Measurements from ENCODE around the gene KLF17.

KLF17 gene

GRCh38 chr1:44154049-44154448 lies 35.4 kb downstream of the KLF17 start:
- DNase-seq (ENCODE audit: low read depth), result no peak

GRCh38 chr1:44157903-44158302 lies 39.3 kb downstream of the KLF17 start:
- no peak for DNase-seq (ENCODE audit: low read depth)

DNA sequence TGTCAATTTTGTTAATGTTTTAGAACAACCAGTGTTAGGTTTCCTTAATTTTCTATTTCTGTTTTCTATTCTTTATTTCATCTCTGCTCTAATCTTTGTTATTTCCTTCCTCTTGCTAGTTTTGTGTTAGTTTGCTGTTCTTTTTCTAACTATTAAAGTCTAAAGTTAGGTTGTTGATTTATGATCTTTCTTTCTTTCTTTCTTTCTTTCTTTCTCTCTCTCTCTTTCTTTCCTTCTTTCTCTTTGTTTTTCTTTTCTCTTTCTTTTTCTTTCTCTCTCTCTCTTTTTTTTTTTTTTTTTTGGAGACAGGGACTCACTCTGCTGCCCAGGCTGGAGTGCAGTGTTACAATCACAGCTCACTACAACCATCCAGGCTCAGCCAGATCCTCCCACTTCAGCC lies 40.2 kb downstream of the KLF17 start:
- no peak for DNase-seq (ENCODE audit: low read depth)

GRCh38 chr1:44161546-44161945 lies 42.9 kb downstream of the KLF17 start:
- DNase-seq (ENCODE audit: low read depth), result no peak

GRCh38 chr1:44168520-44169098 lies 50.0 kb downstream of the KLF17 start:
- DNase-seq (ENCODE audit: low read depth), result no peak

GRCh38 chr1:44170281-44170823 lies 51.7 kb downstream of the KLF17 start:
- no peak for DNase-seq (ENCODE audit: low read depth)

GRCh38 chr1:44174630-44175029 lies 56.0 kb downstream of the KLF17 start:
- no peak for DNase-seq (ENCODE audit: low read depth)

Data from stimulated activated CD8-positive, alpha-beta memory T cell treated with anti-CD3 and anti-CD28 coated beads, Interleukin-15, amount 100 ng/mL, for 24 hours (primary cell).